Activated effector memory CD4-positive, alpha-beta T cell treated with anti-CD3 and anti-CD28 coated beads, Interleukin-2, amount 50 U/mL, for 16 hours (primary cell): Measurements from ENCODE around the gene MTX3.

Source experiments
- DNase-seq: peaks from one replicate; pipeline ENCODE4 v3.0.0-alpha.2; 2020

The MTX3 gene

DNA sequence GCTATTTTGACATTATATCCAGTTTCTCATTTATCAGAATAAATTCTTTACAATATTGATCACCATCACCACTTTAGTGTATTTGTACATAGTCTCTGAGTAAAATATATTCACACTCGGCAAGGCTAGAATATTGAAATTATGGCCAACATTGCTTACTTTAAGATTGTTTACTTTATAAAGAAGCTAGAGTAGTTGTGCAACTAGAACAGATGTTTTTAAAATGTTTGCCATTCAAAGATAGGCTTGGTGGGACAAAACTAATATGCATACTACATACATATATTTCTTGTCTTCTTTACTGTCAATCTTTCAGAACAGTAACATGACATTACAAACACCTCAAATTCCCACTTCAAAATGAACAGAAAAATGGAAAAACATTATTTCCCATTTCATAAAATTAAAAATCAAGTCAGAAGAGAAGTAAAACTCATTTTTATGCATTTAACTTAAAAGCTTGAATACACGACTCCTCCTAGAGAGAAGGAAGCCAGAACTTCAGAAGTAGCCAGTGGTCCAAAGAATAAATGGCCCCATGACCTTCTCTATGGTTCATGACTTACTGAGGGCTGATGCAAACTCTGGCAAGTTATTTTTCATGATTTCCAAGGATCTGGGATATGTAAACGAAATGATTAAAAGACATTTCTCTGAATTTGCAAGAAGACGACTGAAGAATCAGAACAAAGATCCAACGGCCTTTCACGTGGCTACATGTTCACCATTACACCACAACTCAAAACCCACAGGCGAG is 14.1 kb downstream of the MTX3 start:
- DNase-seq = no peak

- no peak for DNase-seq
Measured at GRCh38 chr5:79975422-79975821, 15.6 kb downstream of the MTX3 start.

DNA sequence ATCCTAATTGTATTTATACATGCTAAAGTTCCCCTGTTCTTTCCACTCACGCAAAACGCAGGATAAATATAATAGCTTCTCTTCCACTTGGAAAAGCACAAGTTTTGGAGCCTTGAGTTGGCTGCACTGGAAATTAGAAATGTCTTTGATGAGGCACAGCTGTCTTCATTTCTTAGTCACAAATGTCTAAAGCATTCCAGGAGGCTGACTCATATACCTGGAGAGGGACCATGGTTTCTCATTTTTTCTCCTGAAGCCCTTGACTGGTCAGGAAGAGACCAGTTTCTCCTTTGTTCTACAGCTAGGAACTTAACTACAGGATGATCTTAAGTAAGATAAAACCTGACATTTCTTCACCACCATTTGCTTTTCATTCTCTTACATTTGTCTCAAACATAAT is 16.2 kb downstream of the MTX3 start:
- no peak for DNase-seq

- no peak for DNase-seq
Measured at GRCh38 chr5:79973996-79974395, 17.1 kb downstream of the MTX3 start.

- DNase-seq = no peak
Measured at GRCh38 chr5:79973511-79973910, 17.6 kb downstream of the MTX3 start.

DNA sequence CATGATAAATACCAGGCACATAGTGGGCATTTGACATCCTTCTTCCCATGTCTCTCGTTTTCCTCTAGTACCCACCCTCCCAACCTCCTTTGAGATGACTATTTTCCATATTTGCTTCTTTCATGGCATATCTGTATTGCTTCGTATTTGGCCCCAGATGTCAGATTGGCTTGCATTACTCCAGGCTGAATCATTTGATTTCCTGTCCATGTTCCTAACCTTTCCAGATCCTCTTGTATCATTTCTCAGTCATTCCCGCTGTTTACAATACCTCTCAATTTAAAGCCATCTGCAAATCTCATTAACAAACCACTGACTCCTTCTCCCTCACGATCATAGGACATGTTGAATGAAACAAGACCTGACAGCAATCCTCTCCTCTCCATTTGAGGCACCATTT is 19.9 kb downstream of the MTX3 start:
- DNase-seq = no peak

DNA sequence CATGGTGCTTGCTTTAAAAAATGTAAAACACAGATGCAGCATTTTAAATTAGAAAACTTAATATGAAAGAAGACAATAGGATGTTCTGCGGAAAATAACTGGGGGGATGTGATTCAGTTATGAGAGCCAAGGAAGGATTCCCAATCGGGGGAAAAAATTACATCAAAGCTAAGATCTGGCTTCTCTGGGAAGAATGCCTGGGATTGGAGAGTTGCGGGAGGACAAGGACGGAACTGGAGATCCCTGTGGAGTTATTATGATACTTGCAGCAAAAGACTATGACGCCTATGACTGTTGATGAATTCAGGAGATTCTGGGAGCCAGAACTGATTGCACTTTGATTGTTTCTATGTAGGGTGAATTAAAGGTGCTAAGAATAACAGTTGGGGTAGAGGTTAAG is 24.6 kb downstream of the MTX3 start:
- DNase-seq = no peak

- no peak for DNase-seq
Measured at GRCh38 chr5:79964136-79964535, 26.9 kb downstream of the MTX3 start.

DNA sequence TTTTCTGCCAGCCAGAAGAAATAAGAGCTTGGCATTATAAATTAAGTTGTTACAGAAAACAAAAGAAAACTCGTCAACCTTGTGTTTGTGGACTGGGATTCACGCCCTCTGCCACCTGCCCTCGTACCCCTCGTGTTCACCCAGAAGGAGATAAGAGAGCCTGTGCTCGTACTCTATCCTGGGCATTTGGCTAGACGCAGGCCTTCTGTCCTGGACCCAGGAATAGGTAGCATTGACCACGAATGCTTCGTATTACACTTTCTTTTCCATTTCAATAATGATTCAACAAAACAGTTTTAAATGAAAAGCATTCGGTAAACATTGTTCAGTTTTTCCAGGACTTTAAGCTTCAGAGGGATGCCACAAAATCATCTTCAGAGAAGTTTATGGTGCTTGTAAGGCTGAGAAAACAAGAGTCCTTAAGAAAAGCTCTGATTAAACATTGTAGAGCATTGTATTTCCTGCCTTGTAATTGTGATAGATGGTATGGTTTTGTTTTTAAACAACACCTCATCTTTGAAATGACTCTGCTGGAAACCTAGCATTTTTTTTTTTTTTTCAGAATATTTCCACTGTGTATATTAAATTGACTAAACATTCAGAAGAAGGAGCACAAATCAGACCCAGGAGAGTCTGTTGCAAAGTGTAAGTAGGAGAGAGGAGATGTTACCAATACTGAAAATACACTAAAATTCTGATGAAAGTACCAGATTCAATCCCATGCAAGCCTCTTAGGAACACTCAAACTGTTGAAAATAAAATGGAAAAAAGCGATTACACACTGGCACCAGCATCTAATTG is 27.6 kb downstream of the MTX3 start:
- DNase-seq = no peak

DNA sequence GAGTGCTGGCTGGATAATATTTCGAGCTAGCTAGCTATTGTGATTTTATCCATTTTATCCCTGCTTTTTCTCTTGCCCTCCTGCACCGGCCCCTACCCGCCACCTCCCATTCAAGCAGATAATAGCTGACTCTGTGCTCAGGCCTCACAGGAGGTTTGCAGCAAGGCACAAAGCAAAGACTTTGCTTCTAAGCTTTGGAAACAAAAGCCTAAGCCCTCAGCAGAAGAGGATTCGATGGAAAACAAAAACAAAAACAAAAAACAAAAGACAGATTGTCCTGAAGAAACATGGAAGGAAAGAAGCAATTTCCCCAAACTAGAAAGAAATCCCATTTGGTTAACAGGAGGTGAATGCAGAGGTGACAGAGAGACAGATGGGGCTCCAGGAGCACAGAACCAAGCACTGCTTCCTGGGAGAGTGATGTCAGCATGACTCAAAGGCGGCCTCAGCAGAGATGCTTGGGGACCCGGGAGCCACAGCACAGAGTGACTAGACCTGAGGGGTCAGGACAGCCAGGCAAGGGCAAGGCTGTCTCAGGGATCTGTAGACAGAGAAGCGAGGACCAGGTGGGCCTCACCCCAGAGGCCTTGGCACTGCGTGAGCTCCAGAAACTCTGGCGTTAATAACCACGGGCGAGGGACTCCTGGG is 28.4 kb downstream of the MTX3 start:
- no peak for DNase-seq

DNA sequence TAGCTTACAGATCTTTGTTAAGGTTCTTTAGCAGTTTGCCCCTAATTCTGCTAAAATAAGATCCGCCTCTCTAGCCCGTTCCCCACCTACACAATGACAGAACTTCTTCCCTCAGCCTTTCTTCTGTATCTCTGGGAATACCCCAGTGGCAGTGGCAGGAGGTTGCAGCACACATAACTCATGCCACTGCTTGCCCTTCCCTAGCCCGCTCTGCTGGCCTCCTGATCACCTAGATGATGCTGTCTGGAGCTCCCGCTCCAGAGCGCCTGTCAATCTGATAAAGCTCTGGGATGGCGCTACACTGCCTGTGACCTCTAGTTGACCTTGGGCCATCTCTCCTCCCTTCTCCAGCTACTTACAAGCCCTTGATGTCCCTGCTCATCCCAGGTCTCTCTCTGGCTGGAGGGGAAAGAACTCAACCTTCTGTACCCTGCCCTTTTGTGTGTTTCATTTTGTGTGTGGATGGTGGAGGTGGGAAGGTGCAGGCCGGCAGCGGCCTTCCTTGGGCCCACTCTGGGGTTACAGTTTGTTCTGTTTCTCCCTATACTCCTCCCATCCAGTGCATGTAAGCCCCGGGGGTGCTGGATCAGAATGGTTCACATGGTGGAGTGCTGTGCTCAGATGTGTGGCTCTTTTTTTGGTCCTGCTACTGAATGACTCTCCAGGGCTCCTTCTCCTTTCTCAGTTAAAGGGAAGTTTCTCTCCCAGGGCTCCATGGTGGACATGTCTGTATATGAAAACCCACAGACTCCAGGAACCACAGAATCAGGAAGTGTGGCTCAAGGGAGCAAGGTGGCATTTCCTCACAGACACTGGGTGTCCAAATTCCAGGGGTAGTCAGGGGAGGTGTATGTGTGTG is 29.1 kb downstream of the MTX3 start:
- DNase-seq = no peak

GRCh38 chr5:79959407-79959806 is 31.7 kb downstream of the MTX3 start:
- DNase-seq = no peak

DNA sequence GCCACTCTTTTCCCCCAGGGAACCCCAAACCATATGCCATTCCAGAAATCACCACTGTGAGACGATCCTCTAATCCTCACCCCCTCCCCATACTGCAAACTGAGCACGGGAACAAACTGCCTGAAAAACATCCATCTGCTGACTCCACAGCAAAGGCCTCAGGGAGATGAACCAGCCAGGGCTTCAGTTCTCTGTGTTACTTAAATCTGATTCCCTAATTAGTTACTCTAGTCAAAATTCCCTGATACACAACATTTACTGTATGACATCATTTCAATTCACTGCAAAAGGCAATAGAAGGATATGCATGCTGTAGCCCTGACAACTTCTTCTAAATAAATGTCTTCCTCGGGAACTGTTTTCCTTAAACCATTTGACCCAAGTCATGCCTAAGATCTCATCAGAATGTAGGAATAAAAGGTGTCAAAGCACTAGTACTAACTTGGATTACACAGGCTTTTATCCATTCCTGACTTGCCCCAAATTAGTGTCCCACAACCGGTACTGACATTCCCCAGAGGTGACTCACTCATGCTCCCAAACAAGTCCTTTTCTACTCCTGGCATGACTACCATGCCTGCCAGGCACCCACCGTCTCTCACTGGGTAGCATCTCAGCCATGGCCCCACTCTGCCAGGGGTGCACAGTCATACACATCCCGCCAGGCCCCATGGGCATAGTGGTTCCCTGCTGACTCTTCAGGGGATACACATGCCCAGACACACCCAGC is 35.0 kb downstream of the MTX3 start:
- DNase-seq = no peak

- no peak for DNase-seq
Measured at GRCh38 chr5:79955356-79955895, 35.6 kb downstream of the MTX3 start.

GRCh38 chr5:79954620-79955019 is 36.4 kb downstream of the MTX3 start:
- DNase-seq = no peak

DNA sequence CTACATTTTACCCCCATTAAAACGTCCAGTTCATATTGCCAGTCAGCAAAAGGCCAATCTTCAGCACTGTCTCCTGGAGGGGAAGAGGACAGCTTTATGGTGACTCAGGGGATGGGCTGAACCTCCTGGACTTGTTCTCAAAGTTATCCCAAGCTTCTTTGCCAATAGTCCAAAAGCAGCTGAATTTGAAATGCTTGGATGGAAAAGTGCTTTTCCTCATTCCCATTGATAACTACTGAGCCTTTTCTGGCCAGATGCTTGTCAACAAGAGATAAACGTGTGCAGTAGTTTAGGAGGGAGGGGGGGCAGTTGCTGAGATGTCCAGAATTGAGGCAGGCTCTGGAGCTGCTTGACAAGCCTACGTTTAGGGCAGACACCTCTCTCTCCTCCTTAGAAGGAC is 43.5 kb downstream of the MTX3 start:
- no peak for DNase-seq

DNA sequence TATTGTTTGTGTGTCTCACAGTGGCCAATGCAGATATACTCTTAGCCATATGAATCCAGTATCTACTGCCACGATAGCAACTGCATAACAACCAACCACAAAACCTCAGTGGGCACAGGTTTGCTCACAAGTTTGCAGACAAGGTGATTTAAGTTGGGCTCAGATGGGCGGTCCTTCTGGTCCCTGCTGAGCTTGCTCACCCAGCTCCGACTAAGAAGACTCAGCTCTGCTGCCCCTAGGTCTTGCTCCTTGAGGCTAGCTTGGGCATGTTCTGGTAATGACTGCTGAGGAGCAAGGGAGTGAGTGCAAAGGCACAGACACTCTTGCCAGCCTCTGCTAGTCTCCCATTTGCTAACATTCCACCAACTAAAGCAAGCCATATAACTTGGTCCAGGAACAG is 52.6 kb downstream of the MTX3 start:
- DNase-seq = no peak

DNA sequence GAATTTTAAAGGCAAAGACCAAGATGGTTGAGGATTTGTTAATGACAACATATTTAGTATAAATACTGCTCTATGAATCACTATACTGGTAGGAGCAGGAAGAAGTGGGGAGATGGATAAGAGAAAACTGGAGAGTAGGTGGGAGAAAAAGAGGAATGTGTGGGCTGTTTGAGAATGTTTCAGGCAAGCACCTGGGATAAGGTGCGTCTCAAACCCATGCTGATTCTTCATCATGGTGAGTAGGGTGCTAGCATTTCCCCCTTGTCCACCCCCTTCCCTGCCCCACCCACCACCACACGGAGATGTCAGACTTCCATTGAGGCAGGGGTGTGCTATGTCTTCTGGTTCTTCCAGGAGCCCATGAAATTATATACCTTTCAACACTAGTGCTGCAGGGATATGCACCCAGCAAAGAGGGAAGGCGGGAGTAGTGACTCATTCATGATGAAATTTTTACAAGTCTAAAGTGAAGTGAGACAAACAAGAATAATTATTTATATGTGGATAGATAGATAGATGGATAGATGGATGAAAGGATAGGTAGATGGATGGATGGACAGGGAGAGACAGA is 54.3 kb downstream of the MTX3 start:
- DNase-seq = no peak

DNA sequence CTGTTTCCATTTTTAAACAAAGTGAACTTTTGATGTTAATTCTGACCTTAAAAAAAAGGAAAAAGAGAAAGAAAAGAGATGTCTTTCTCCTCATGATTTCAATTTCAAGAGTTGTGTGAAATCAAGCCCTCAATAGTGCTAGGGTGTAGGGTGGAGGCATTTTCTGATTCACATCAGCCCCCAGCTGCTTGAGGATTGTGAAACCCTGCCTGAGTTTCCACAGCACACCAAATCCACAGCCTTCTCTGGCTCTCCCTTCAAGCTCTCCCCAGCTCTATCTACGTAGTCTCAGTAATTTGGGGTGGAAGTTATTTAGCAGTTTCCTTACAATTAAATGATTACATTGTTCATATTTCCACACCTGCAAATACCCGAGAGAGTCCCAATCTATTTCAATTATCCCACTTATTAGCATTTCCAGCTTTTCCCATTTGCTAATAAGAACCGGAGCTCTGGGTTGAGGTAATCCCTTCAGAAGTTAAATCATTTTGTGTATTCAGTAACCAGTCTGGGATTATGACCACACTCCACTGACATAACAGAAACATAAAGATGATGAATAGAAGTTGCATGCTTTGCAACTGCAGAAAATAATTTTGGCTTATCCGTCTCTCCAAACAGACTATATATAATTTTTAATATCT is 54.9 kb downstream of the MTX3 start:
- no peak for DNase-seq

- DNase-seq = no peak
Measured at GRCh38 chr5:79934681-79935080, 56.4 kb downstream of the MTX3 start.
